GM12872 (cell line): ENCODE data around the gene MGAT4B.

ENCODE experiments used
- TF ChIP-seq, protein P1 (sequence below): IDR thresholded peaks from 3 replicates; pipeline ENCODE4 v1.5.1; 2011; ENCODE audit warnings: low read depth, mild to moderate bottlenecking, low read length, moderate library complexity; ENCODE audit not compliant: insufficient read depth

MGAT4B gene

GRCh38 chr5:179806250-179807048 lies at the start of gene MGAT4B:
Gene MGAT4B (minus strand): TSS chr5:179806866. CDS start chr5:179806583, 283 bp downstream.
- TF ChIP-seq, protein P1, sequence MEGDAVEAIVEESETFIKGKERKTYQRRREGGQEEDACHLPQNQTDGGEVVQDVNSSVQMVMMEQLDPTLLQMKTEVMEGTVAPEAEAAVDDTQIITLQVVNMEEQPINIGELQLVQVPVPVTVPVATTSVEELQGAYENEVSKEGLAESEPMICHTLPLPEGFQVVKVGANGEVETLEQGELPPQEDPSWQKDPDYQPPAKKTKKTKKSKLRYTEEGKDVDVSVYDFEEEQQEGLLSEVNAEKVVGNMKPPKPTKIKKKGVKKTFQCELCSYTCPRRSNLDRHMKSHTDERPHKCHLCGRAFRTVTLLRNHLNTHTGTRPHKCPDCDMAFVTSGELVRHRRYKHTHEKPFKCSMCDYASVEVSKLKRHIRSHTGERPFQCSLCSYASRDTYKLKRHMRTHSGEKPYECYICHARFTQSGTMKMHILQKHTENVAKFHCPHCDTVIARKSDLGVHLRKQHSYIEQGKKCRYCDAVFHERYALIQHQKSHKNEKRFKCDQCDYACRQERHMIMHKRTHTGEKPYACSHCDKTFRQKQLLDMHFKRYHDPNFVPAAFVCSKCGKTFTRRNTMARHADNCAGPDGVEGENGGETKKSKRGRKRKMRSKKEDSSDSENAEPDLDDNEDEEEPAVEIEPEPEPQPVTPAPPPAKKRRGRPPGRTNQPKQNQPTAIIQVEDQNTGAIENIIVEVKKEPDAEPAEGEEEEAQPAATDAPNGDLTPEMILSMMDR = no peak

- TF ChIP-seq, protein P1 = no peak
Measured at GRCh38 chr5:179854356-179854755, 47.7 kb upstream of the MGAT4B start.

DNA sequence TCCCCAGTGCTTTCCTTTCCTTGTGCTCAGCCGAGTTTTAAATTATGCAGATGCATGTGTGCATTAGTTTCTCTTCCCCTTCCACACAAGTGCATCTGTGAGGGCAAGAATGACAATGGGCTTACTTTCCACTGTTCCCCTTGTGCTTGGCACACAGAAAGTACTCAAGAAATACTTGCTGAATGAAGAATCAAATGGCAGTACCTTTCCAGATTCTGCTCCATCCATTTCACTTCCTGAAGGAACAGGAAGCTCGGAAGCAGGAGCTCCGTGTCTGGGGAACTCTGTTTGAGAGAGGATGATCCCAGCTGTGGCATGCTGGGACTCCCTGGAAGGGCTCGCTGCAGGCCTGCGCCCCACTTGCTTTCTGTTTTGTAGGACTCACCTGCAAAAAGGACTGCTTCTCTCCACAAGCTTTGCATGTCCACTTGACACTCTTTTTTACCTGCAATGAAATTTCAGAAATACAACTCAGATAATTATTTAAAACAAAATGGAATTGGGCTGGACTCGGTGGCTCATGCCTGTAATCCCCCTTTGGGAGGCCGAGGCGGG lies 46.4 kb upstream of the MGAT4B start:
- TF ChIP-seq, protein P1 = no peak

- TF ChIP-seq, protein P1 = no peak
Measured at GRCh38 chr5:179841621-179842020, 35.0 kb upstream of the MGAT4B start.

- TF ChIP-seq, protein P1 = no peak
Measured at GRCh38 chr5:179840766-179841165, 34.1 kb upstream of the MGAT4B start.

- TF ChIP-seq, protein P1 = no peak
Measured at GRCh38 chr5:179840321-179840720, 33.7 kb upstream of the MGAT4B start.

DNA sequence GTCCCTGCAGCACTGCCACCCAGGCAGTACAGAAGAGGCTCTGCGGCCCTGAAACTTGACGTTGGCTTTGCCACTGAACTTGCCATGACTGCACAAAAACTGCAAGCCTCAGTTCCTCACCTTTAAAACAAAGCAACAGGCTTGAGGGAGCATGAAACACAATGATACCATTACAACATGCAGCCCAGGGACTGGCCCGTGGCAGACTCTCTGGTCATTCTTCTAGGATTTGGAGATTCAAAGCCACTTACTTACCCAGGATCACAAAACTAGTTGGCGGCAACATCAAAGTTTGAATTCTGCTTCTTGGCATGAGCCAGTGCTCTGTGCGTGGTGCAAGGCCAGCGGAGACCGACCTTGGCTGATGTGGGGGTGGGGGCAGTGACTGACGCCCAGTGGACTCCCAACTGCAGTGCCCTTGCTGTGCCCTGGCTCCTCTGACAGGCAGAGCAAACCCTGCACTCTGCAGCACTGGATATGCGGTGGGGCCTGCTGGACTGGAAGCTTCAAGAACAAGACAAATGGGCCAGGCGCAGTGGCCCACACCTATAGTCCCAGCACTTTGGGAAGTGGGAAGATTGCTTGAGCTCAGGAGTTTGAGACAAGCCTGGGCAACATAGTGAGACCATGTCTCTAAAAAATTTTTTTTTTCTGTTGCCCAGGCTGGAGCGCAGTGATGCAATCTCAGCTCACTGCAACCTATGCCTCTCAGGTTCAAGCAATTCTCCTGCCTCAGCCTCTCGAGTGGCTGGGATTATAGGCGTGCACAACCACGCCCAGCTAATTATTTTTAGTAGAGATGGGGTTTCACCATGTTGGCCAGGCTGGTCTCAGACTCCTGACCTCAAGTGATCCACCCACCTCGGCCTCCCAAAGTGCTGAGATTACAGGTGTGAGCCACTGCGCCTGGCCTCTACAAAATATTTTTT lies 32.9 kb upstream of the MGAT4B start:
- TF ChIP-seq, protein P1 = no peak
